M059J (cell line): ENCODE data around the gene ZNF407. TPM values are rescaled to one million over a fixed set of nuclear protein-coding genes. Genes with fewer than 3 reads are reported as not detected.
A peak's percentile ranks its signal among the peaks of the same experiment; 100 is the strongest.

Experiments used
- DNase-seq: peaks from one replicate; pipeline ENCODE4 v3.0.0-alpha.2; 2012; ENCODE audit warnings: low read depth
- total RNA-seq: library from RNA; depleted of rRNA; stranded (reverse); fragments of >200 nt; shearing (Covaris generic); gene quantifications from 2 replicates; pipeline ENCODE4 v1.2.3, GENCODE V29; 2014

The ZNF407 gene
- total RNA-seq, 1 experiment from 2014 or later: 5.9 TPM

DNA sequence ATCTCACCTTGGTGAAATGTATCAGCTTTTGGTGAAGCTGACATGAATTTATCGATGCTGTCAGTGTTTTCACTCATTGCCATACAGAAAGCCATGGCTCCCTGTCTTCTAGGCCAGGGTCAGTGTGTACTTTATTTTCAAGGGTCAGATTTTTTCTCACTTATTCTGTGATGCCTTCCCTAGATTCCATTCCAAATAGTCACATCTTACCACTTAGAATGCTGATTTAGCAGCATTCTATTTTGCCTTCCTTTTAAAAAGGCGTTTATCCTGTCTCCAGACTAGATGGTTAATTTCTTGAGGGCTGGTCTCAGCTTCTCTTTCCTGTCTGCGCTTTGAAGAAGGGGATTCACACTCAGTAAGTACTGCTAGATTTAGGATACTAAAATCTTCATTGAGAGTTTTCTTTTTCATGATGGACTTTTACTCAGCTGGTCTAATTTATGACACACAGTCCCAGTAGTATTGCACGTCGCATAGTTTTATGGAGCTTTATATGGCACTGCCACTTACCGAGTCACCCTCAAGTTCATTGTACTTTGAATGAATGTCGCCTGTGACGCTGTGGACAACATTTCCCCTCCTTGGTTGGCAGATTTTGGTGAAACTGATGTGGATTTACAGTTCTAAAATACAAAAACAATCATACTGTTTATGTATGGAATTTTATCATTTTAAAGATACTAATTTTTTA lies 194.0 kb downstream of the ZNF407 start:
- DNase-seq: peak; percentile 12

- no peak for DNase-seq
These were observed 196.1 kb downstream of the ZNF407 start for GRCh38 chr18:74793746-74794145.

- DNase-seq: no peak
These were observed 198.1 kb downstream of the ZNF407 start for GRCh38 chr18:74795751-74796150.

- no peak for DNase-seq
These were observed 198.5 kb downstream of the ZNF407 start for GRCh38 chr18:74796211-74796610.

- peak; percentile 77 for DNase-seq
These were observed 199.3 kb downstream of the ZNF407 start for GRCh38 chr18:74796841-74797576.

DNA sequence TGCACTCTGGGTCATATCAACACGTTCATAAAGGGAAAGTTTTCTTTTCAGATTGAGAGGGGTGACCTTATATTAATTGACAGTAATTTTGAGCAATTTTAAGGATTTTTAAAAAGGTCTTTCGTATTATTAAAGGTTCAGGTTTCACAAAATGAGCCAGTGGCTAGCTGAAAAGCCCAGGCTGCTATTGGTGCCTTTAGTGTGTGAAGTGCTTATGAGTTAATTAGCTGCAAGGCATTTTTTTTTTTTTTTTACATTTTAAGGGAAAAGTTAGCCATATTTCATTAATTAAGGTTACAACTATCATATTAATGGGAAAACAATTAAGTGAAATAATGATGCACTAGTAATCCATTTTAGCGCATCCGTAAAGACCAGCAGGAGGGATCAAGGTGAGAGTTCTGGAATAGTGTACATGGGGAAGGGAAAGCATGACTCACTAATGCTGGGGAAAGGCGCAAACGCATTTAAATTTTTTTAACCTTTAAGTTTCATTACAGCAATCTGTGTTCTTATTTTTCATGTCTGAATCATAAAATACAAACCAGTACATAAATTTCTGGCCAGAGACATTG lies 200.0 kb downstream of the ZNF407 start:
- DNase-seq: peak; percentile 9

DNA sequence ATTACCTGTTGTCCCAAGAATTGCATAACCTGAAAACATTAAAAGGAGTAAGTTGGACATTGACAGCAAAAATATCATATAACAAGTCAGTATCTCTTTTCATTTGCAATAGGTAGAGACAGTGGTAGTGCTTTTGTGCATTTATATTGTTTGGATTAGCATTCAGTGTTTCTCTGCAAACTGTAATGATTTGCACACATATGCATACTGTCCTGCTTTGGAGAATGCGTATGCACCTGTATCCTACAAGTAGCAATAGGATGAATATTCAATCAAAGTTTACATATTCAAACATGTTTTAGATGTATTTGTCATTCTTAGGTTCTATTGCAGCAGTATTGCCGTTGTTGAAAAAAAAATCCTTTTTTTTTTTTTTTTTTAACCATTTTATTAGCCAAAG lies 201.9 kb downstream of the ZNF407 start:
- DNase-seq: no peak

DNA sequence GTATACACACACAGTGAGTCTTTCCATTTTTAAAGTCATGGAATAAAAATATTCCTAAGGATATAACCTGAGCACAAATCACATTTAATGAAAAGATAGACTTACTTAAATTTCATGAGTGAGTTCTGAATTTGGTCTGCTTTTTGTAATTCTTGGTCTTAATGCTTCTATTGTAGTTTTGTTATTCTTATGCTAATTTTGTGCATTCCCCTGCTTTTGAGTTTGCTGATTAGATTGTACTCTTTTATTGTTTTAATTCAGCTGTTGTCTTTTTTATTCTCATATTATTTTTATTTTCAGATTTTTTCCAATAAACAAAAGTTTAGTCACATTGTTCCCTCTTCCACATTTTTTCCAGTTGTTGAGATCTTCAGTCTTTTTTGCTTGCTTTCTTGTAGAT lies 202.4 kb downstream of the ZNF407 start:
- no peak for DNase-seq

DNA sequence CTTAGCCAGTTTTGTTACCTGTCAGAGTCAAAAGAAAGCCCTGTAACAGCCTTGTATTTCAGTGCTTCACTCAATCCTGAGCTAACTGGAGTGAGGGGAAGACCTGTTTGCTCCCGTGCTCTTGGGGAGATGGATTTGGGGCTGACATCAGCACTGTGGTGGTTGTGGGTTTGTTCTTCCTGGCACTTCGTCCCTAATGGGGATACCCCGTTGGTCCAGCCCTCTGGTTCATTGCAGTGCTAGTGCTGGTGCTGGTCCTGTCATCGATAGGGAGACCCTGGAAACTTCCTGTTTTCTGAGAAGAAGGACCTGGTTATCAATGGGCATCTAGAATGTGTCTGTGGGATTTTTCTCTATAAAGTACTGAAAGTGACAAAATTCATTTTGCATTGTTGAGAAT lies 205.4 kb downstream of the ZNF407 start:
- DNase-seq: no peak

- no peak for DNase-seq
These were observed 206.1 kb downstream of the ZNF407 start for GRCh38 chr18:74803769-74804168.

- DNase-seq: no peak
These were observed 207.0 kb downstream of the ZNF407 start for GRCh38 chr18:74804677-74805076.

DNA sequence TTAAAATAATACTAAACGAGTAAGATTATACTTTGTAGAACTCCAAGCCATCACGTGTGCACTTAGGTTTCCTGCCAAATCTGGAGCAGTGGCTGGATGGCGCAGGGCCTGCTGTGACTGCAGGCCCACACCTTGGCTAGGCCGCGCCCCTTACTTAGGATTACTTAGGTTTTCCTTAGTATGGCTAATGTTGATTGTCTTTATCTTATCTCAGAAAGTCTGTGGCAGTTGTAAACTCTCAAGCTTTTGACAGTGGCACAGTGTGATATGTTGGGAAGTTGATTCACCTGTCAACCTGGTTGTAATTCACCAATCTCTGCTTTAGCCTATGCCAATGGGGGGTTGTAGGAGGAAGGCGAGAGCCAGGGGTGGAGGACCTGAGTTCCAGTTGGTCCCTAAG lies 208.4 kb downstream of the ZNF407 start:
- DNase-seq: no peak

- DNase-seq: peak; percentile 94
These were observed 209.2 kb downstream of the ZNF407 start for GRCh38 chr18:74806700-74807416.

DNA sequence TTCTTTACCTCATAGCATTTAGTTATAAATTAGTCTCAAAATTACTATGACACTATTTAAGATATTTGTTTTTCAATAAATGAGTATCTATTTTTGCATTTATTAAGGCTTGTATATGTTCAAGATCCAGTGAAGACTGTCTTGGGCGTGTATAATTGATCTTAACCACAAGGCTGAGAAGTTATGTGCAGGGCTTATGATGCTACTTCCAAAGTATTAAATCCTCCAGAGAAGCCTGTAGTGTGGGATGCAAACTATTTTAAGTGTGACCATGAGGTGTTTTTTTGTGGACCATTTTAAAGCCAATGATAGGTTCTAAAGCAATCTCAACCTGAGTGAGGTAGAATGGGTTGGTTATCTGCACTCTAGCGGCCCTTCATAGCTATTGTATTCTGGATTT lies 219.9 kb downstream of the ZNF407 start:
- DNase-seq: no peak

DNA sequence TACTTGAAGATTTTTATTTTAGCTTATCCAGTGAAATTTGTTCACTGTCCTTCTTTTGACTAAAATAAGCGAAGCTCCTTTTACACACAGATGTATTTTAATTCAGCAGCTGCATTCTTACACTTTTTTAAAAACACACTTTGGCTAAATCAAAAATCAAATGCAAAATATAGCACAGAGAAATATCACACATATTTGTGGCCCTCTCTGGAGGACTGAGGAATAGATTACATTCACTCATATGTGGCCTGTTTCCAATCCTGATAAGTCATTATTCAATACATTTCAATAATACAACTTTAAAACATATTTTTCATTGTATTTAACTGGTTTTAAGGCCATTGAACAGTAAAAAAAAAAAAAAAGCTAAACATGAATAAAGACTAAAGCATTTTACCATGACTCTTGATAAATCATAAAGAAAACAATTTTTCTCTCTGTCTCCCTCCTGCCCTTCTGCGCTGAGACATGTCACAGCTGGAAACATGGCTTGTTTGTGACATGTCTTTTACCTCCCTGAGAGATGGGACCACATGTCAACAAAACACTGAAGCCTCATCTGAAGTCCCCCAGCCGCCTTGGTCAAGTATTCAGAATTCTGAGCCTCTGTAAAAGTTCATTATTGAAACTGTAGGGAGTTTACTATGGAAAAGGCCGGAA lies 221.0 kb downstream of the ZNF407 start:
- DNase-seq: no peak

DNA sequence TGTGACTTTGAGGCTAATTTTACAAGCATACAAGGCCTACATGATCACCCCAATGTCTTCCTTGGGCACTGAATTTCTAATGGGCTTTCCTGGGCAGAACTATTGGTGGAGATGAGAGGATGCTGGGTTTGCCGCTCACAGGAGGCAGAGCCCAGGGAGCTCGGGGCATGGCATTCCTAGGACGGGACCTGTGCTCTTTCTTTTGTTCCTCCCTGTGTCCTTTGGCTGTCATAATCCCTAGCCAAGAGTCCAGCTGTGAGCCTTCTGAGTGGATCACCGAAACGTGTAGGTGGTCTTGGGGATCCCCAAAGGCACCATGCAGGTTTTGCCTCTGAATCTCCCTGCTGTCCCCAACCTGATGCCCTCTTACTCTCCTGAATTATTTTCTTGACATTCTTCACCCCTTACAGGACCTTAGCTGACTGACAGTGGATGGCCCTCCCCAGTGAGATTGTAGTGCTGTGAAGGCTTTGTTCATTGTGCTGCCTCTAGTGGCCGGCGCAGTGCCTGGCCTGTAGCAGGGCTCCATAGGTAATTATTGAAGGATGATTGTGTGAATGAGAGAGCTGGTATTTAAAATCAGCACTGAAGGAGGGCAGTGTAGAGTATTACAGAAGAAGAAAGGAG lies 221.9 kb downstream of the ZNF407 start:
- no peak for DNase-seq

- no peak for DNase-seq
These were observed 222.6 kb downstream of the ZNF407 start for GRCh38 chr18:74820160-74820780.

DNA sequence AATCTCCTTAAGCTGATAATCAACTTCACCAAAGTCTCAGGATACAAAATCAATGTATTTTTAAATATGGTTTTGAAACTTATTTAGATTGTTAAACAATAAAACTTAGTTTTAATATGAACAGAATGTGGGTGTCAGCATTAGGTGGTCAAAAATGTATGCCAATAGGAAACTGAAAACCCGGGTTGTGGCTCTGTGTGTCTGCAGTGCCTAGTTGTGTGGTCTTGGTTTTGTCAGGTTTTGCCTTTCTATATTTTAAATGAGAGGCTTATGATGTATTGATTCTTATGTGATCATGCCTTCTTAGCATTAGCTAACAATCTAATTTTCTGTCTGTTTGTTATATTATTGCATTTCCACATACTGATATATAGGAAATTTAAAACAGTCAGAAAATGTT lies 227.8 kb downstream of the ZNF407 start:
- no peak for DNase-seq

DNA sequence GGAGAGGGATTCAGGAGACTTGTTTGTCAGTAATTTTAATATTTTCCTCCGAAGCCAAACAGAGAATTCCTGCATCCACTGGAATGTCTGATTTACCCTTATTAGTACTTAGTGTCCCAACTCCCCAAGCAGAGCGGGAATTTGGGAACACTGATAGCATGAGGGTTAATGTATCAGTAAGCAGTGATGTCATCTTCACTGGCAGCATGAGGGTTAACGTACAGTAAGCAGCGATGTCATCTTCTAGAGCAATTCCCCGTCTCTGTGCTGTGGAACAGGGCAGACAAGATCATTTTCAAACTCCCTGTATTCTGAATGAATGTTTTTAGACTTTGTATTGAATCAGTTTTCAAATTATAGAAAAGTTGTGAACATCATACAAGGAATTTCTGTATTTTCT lies 228.9 kb downstream of the ZNF407 start:
- no peak for DNase-seq

DNA sequence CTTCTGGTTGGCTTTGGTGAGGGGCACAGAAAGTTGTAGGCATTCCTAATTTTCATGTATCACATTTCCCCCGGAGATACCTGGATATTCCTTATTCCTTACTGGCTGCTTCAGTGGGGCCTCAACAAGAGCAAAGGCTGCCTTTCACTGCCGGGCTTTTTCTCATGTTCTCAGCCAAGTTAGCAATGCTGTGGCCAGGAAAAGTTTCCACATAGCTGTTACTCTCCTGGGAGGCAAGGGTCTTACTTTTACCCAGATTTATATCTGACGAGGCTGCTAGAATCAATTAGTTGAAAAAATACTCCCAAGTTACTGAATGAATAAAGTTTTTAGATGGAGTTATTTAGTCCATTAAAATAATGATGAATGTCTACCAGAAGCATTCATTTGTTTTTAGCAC lies 230.5 kb downstream of the ZNF407 start:
- DNase-seq: no peak
